ENCODE results near the gene LPP.

DNA sequence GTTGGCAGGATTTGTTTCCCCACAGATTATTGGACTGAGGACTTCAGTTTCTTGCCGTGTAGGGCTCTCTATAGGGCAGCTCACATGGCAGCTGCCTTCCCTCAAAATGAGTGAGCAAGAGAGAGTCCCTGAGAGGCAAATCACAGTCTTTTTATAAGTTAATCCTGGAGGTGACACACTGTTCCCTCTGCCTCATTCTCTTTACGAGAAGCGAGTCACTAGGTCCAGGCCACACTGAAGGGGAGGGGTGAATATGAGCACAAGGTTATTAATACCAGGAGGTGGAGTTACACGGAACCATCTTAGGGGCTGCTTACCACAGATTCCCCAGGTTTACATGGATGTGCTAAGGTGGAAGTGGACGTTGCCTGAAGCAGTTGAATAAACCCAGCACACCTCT, 77.0 kb downstream of the LPP start:
- TF ChIP-seq POLR2AphosphoS5 (IDR thresholded peaks at IDR 0.05; ENCODE audit: low read depth, low read length) (no peak), TAF1 (IDR thresholded peaks at IDR 0.05; ENCODE audit: low read depth, low read length) (no peak), POLR2A (IDR thresholded peaks at IDR 0.05; ENCODE audit: low read depth, low read length) (no peak), SPI1 (IDR thresholded peaks at IDR 0.05; ENCODE audit: low read depth, low read length) (no peak)

All from GM12891 (cell line).